22Rv1 (cell line): ENCODE data around the gene FERMT2.

Experiments
- ZFX ChIP-seq: fragments of 450-650 bp; IDR thresholded peaks from 2 replicates; pipeline ENCODE4 v1.6.1; 2017; ENCODE audit warnings: antibody characterized with exemption, borderline replicate concordance
- TF ChIP-seq, protein P1 (sequence below): fragments of 450-650 bp; IDR thresholded peaks from 2 replicates; pipeline ENCODE4 v1.5.1; 2017; ENCODE audit warnings: mild to moderate bottlenecking

- TF ChIP-seq, protein P1, sequence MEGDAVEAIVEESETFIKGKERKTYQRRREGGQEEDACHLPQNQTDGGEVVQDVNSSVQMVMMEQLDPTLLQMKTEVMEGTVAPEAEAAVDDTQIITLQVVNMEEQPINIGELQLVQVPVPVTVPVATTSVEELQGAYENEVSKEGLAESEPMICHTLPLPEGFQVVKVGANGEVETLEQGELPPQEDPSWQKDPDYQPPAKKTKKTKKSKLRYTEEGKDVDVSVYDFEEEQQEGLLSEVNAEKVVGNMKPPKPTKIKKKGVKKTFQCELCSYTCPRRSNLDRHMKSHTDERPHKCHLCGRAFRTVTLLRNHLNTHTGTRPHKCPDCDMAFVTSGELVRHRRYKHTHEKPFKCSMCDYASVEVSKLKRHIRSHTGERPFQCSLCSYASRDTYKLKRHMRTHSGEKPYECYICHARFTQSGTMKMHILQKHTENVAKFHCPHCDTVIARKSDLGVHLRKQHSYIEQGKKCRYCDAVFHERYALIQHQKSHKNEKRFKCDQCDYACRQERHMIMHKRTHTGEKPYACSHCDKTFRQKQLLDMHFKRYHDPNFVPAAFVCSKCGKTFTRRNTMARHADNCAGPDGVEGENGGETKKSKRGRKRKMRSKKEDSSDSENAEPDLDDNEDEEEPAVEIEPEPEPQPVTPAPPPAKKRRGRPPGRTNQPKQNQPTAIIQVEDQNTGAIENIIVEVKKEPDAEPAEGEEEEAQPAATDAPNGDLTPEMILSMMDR: no peak
- TF ChIP-seq ZFX: no peak
These were observed 45.1 kb upstream of the FERMT2 start for GRCh38 chr14:52995998-52996397.
